ENCODE measurements around the gene MRPL45.
A peak's percentile ranks its signal among the peaks of the same experiment; 100 is the strongest.
"Not testable (repeated sequence)": the region's sequence is repeated elsewhere in the genome, so short reads cannot be mapped to it uniquely, and the experiment has no call there.

The MRPL45 gene

GRCh38 chr17:38296834-38297517 lies at the start of gene MRPL45:
Gene MRPL45 (plus strand): TSS chr17:38297168. CDS start chr17:38297184, 16 bp downstream.
- H3K4me3 ChIP-seq (ENCODE audit: low read length): peak within 1 kb of the TSS; percentile 71
- not testable (repeated sequence) for H3K27me3 ChIP-seq (ENCODE audit: control insufficient read depth, insufficient read depth, low read length); H3K4me1 ChIP-seq (ENCODE audit: control insufficient read depth, insufficient read depth, low read length); H3K36me3 ChIP-seq (ENCODE audit: control insufficient read depth, insufficient read depth, low read length); H3K9ac ChIP-seq (ENCODE audit: low read length)
- peak within 1 kb of the TSS; percentile 66 for H3K27ac ChIP-seq (ENCODE audit: low read depth, low read length)

GRCh38 chr17:38253191-38253590 lies 43.8 kb upstream of the MRPL45 start:
- H3K27me3 ChIP-seq (ENCODE audit: control insufficient read depth, insufficient read depth, low read length); H3K27ac ChIP-seq (ENCODE audit: low read depth, low read length); H3K9ac ChIP-seq (ENCODE audit: low read length); H3K4me3 ChIP-seq (ENCODE audit: low read length); H3K36me3 ChIP-seq (ENCODE audit: control insufficient read depth, insufficient read depth, low read length); H3K4me1 ChIP-seq (ENCODE audit: control insufficient read depth, insufficient read depth, low read length): not testable (repeated sequence)

- not testable (repeated sequence) for H3K4me1 ChIP-seq (ENCODE audit: control insufficient read depth, insufficient read depth, low read length); H3K27me3 ChIP-seq (ENCODE audit: control insufficient read depth, insufficient read depth, low read length); H3K4me3 ChIP-seq (ENCODE audit: low read length); H3K36me3 ChIP-seq (ENCODE audit: control insufficient read depth, insufficient read depth, low read length); H3K27ac ChIP-seq (ENCODE audit: low read depth, low read length); H3K9ac ChIP-seq (ENCODE audit: low read length)
These were observed 42.6 kb upstream of the MRPL45 start for GRCh38 chr17:38254357-38254756.

GRCh38 chr17:38257013-38257621 lies 39.9 kb upstream of the MRPL45 start:
- not testable (repeated sequence) for H3K4me1 ChIP-seq (ENCODE audit: control insufficient read depth, insufficient read depth, low read length); H3K27me3 ChIP-seq (ENCODE audit: control insufficient read depth, insufficient read depth, low read length); H3K36me3 ChIP-seq (ENCODE audit: control insufficient read depth, insufficient read depth, low read length); H3K9ac ChIP-seq (ENCODE audit: low read length)
- H3K27ac ChIP-seq (ENCODE audit: low read depth, low read length): peak overlapping the region; percentile 58
- peak overlapping the region; percentile 52 for H3K4me3 ChIP-seq (ENCODE audit: low read length)

GRCh38 chr17:38265974-38266506 lies 30.9 kb upstream of the MRPL45 start:
- H3K4me1 ChIP-seq (ENCODE audit: control insufficient read depth, insufficient read depth, low read length); H3K9ac ChIP-seq (ENCODE audit: low read length); H3K36me3 ChIP-seq (ENCODE audit: control insufficient read depth, insufficient read depth, low read length); H3K4me3 ChIP-seq (ENCODE audit: low read length); H3K27me3 ChIP-seq (ENCODE audit: control insufficient read depth, insufficient read depth, low read length); H3K27ac ChIP-seq (ENCODE audit: low read depth, low read length): not testable (repeated sequence)

- H3K27me3 ChIP-seq (ENCODE audit: control insufficient read depth, insufficient read depth, low read length); H3K9ac ChIP-seq (ENCODE audit: low read length); H3K27ac ChIP-seq (ENCODE audit: low read depth, low read length); H3K4me1 ChIP-seq (ENCODE audit: control insufficient read depth, insufficient read depth, low read length); H3K36me3 ChIP-seq (ENCODE audit: control insufficient read depth, insufficient read depth, low read length); H3K4me3 ChIP-seq (ENCODE audit: low read length): not testable (repeated sequence)
These were observed 30.4 kb upstream of the MRPL45 start for GRCh38 chr17:38266571-38266970.

GRCh38 chr17:38268138-38268537 lies 28.8 kb upstream of the MRPL45 start:
- H3K9ac ChIP-seq (ENCODE audit: low read length); H3K4me1 ChIP-seq (ENCODE audit: control insufficient read depth, insufficient read depth, low read length); H3K27ac ChIP-seq (ENCODE audit: low read depth, low read length); H3K36me3 ChIP-seq (ENCODE audit: control insufficient read depth, insufficient read depth, low read length); H3K27me3 ChIP-seq (ENCODE audit: control insufficient read depth, insufficient read depth, low read length); H3K4me3 ChIP-seq (ENCODE audit: low read length): not testable (repeated sequence)

GRCh38 chr17:38269045-38269444 lies 27.9 kb upstream of the MRPL45 start:
- not testable (repeated sequence) for H3K27ac ChIP-seq (ENCODE audit: low read depth, low read length); H3K4me3 ChIP-seq (ENCODE audit: low read length); H3K27me3 ChIP-seq (ENCODE audit: control insufficient read depth, insufficient read depth, low read length); H3K4me1 ChIP-seq (ENCODE audit: control insufficient read depth, insufficient read depth, low read length); H3K9ac ChIP-seq (ENCODE audit: low read length); H3K36me3 ChIP-seq (ENCODE audit: control insufficient read depth, insufficient read depth, low read length)

- not testable (repeated sequence) for H3K9ac ChIP-seq (ENCODE audit: low read length); H3K4me1 ChIP-seq (ENCODE audit: control insufficient read depth, insufficient read depth, low read length); H3K36me3 ChIP-seq (ENCODE audit: control insufficient read depth, insufficient read depth, low read length); H3K27me3 ChIP-seq (ENCODE audit: control insufficient read depth, insufficient read depth, low read length); H3K4me3 ChIP-seq (ENCODE audit: low read length); H3K27ac ChIP-seq (ENCODE audit: low read depth, low read length)
These were observed 27.4 kb upstream of the MRPL45 start for GRCh38 chr17:38269552-38269951.

GRCh38 chr17:38285994-38286393 lies 11.0 kb upstream of the MRPL45 start:
- not testable (repeated sequence) for H3K36me3 ChIP-seq (ENCODE audit: control insufficient read depth, insufficient read depth, low read length); H3K27ac ChIP-seq (ENCODE audit: low read depth, low read length); H3K4me1 ChIP-seq (ENCODE audit: control insufficient read depth, insufficient read depth, low read length); H3K4me3 ChIP-seq (ENCODE audit: low read length); H3K27me3 ChIP-seq (ENCODE audit: control insufficient read depth, insufficient read depth, low read length); H3K9ac ChIP-seq (ENCODE audit: low read length)

- H3K4me3 ChIP-seq (ENCODE audit: low read length); H3K4me1 ChIP-seq (ENCODE audit: control insufficient read depth, insufficient read depth, low read length); H3K9ac ChIP-seq (ENCODE audit: low read length); H3K27me3 ChIP-seq (ENCODE audit: control insufficient read depth, insufficient read depth, low read length); H3K36me3 ChIP-seq (ENCODE audit: control insufficient read depth, insufficient read depth, low read length): not testable (repeated sequence)
- peak overlapping the region; percentile 30 for H3K27ac ChIP-seq (ENCODE audit: low read depth, low read length)
These were observed 10.4 kb upstream of the MRPL45 start for GRCh38 chr17:38286501-38287091.

- not testable (repeated sequence) for H3K36me3 ChIP-seq (ENCODE audit: control insufficient read depth, insufficient read depth, low read length); H3K4me1 ChIP-seq (ENCODE audit: control insufficient read depth, insufficient read depth, low read length); H3K27me3 ChIP-seq (ENCODE audit: control insufficient read depth, insufficient read depth, low read length); H3K27ac ChIP-seq (ENCODE audit: low read depth, low read length); H3K4me3 ChIP-seq (ENCODE audit: low read length); H3K9ac ChIP-seq (ENCODE audit: low read length)
These were observed 8.6 kb upstream of the MRPL45 start for GRCh38 chr17:38288217-38288827.
